HepG2 (cell line): Measurements from ENCODE around the gene CISD3. TPM values are rescaled to one million over a fixed set of nuclear protein-coding genes. Genes with fewer than 3 reads are reported as not detected.

Experiments
- ARNTL ChIP-seq: sonication (generic); formaldehyde crosslinking; IDR thresholded peaks from 2 replicates; pipeline ENCODE4 v1.4.0; 2020; ENCODE audit warnings: mild to moderate bottlenecking, missing genetic modification reagents
- BHLHE40 ChIP-seq: IDR thresholded peaks from 2 replicates; pipeline ENCODE4 v1.6.1; 2011; ENCODE audit warnings: low read length, improper control_type of control experiment
- GTF2F1 ChIP-seq: fragments of 150-350 bp; IDR thresholded peaks from 2 replicates; pipeline ENCODE4 v1.6.1; 2014; ENCODE audit warnings: low read length
- PRPF4 ChIP-seq: fragments of 200-400 bp; formaldehyde crosslinking; IDR thresholded peaks from 2 replicates; pipeline ENCODE4 v1.6.1; 2016; ENCODE audit warnings: low read length, low read depth; ENCODE audit not compliant: poor library complexity, severe bottlenecking
- REPIN1 ChIP-seq: sonication (generic); formaldehyde crosslinking; IDR thresholded peaks from 2 replicates; pipeline ENCODE4 v1.8.0; 2022; ENCODE audit warnings: missing genetic modification reagents, low read depth, mild to moderate bottlenecking, borderline replicate concordance
- SALL2 ChIP-seq: sonication (generic); formaldehyde crosslinking; IDR thresholded peaks from 2 replicates; pipeline ENCODE4 v1.8.1; 2023; ENCODE audit warnings: mild to moderate bottlenecking, missing genetic modification reagents, inconsistent platforms
- ZBTB21 ChIP-seq: sonication (generic); formaldehyde crosslinking; IDR thresholded peaks from 2 replicates; pipeline ENCODE4 v1.4.0; 2020; ENCODE audit warnings: missing genetic modification reagents
- ZBTB7A ChIP-seq: sonication (generic); formaldehyde crosslinking; IDR thresholded peaks from 2 replicates; pipeline ENCODE4 v1.8.0; 2022; ENCODE audit warnings: mild to moderate bottlenecking, missing genetic modification reagents
- ZFP90 ChIP-seq: sonication (generic); formaldehyde crosslinking; IDR thresholded peaks from 2 replicates; pipeline ENCODE4 v1.8.0; 2022; ENCODE audit warnings: missing genetic modification reagents, mild to moderate bottlenecking, inconsistent platforms, borderline replicate concordance
- ZNF337 ChIP-seq: sonication (generic); formaldehyde crosslinking; IDR thresholded peaks from 2 replicates; pipeline ENCODE4 v1.5.1; 2020; ENCODE audit warnings: missing genetic modification reagents, low read depth, mild to moderate bottlenecking, borderline replicate concordance
- ZNF33A ChIP-seq: sonication (generic); formaldehyde crosslinking; IDR thresholded peaks from 2 replicates; pipeline ENCODE4 v1.5.1; 2020; ENCODE audit warnings: missing genetic modification reagents, mild to moderate bottlenecking, moderate library complexity, borderline replicate concordance
- ZNF354B ChIP-seq: sonication (generic); formaldehyde crosslinking; IDR thresholded peaks from 2 replicates; pipeline ENCODE4 v1.8.0; 2022; ENCODE audit warnings: mild to moderate bottlenecking, missing genetic modification reagents
- ZNF431 ChIP-seq: sonication (generic); formaldehyde crosslinking; IDR thresholded peaks from 2 replicates; pipeline ENCODE4 v1.9.0; 2022; ENCODE audit warnings: missing genetic modification reagents, low read depth, mild to moderate bottlenecking, borderline replicate concordance
- ZNF44 ChIP-seq: sonication (generic); formaldehyde crosslinking; IDR thresholded peaks from 2 replicates; pipeline ENCODE4 v1.5.1; 2020; ENCODE audit warnings: mild to moderate bottlenecking, missing genetic modification reagents
- ZNF557 ChIP-seq: sonication (generic); formaldehyde crosslinking; IDR thresholded peaks from 2 replicates; pipeline ENCODE4 v1.4.0; 2020; ENCODE audit warnings: missing genetic modification reagents
- ZNF564 ChIP-seq: sonication (generic); formaldehyde crosslinking; IDR thresholded peaks from 2 replicates; pipeline ENCODE4 v1.8.1; 2023; ENCODE audit warnings: mild to moderate bottlenecking, missing genetic modification reagents
- ZNF615 ChIP-seq: sonication (generic); formaldehyde crosslinking; IDR thresholded peaks from 2 replicates; pipeline ENCODE4 v1.5.0; 2020; ENCODE audit warnings: mild to moderate bottlenecking, missing genetic modification reagents, borderline replicate concordance
- ZNF7 ChIP-seq: IDR thresholded peaks from 2 replicates; pipeline ENCODE4 v1.6.1; 2016; ENCODE audit warnings: missing biosample characterization, missing genetic modification reagents
- ZNF75D ChIP-seq: sonication (generic); formaldehyde crosslinking; IDR thresholded peaks from 2 replicates; pipeline ENCODE4 v1.8.1; 2023; ENCODE audit warnings: missing genetic modification reagents, mild to moderate bottlenecking, borderline replicate concordance
- polyA plus RNA-seq, 8 experiments: library from polyadenylated mRNA; depleted of rRNA in 3 of 8; stranded (reverse) in 7 of 8; unstranded in 1 of 8; fragments of >200 nt; fragmentation: Illumina TruSeq in 4 of 8; extraction: Trizol in 4 of 8; gene quantifications; 2 replicates each; pipeline versions ENCODE4 v1.2.1 to v1.2.3, GENCODE V29; 2011 to 2016; ENCODE audit warnings: low read depth in 4 of 8, missing spikeins in 1 of 8, mixed read lengths in 1 of 8; ENCODE audit not compliant: insufficient read depth in 1 of 8
- total RNA-seq, 5 experiments: library from RNA; depleted of rRNA; stranded (reverse); fragments of >200 nt; fragmentation: Illumina TruSeq; extraction: Trizol; gene quantifications; 2 replicates each; pipeline ENCODE4 v1.2.3, GENCODE V29; 2016; ENCODE audit warnings: low read depth in 1 of 5
- TF ChIP-seq, protein P1 (sequence below): sonication (generic); formaldehyde crosslinking; IDR thresholded peaks from 2 replicates; pipeline ENCODE4 v1.5.0; 2020; ENCODE audit warnings: mild to moderate bottlenecking, missing genetic modification reagents
- TF ChIP-seq, protein P2 (sequence below): sonication (generic); formaldehyde crosslinking; IDR thresholded peaks from 2 replicates; pipeline ENCODE4 v1.4.0; 2020; ENCODE audit warnings: missing genetic modification reagents
- TF ChIP-seq, protein P3 (sequence below): sonication (generic); formaldehyde crosslinking; IDR thresholded peaks from 2 replicates; pipeline ENCODE4 v1.5.0; 2020; ENCODE audit warnings: mild to moderate bottlenecking, missing genetic modification reagents
- TF ChIP-seq, protein P4 (sequence below): sonication (generic); formaldehyde crosslinking; IDR thresholded peaks from 2 replicates; pipeline ENCODE4 v1.4.0; 2020; ENCODE audit warnings: mild to moderate bottlenecking, missing genetic modification reagents
- TF ChIP-seq, protein P5 (sequence below): sonication (generic); formaldehyde crosslinking; IDR thresholded peaks from 2 replicates; pipeline ENCODE4 v1.4.0; 2020; ENCODE audit warnings: missing genetic modification reagents

The CISD3 gene
- total and polyA plus RNA-seq, 2 of the 13 experiments (the other 11 are each of a cell fraction or from before 2014, with no cell fraction given), result 30.0 to 34.1 TPM

DNA sequence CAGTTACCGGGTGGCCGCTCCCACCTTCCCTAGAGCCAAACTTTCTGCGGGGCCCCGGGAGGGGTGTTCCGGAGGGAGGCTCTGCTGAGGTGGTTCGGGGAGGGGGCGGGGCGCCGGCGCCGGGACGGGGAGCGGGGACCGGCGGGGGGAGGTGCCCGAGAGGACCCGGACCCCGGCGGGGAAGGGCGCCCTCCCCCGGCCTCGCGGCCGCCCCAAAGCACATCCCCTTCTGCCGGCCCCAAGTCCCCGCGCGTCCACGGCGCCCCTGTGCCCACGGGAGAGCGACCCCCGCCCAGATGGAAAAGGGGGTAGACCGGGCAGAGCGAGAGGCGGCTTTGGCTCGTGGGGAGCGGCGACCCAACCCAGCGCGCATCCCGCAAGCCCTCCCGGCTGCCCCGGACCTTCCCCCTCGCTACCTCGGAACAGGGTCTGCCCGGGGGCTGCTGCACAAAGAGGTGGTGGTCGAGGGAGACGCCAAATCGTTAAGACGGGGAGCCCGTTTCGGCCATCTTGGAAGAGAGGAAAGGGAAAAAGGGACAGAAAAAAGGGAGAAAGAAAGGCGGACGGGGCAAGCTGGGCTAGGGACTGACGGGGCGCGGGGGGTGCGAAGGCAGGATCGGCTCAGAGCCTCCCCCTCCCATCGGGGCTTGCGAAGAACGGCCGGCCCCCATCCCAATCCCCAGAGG lies 17.5 kb downstream of the CISD3 start (continued):
- TF ChIP-seq, protein P1, sequence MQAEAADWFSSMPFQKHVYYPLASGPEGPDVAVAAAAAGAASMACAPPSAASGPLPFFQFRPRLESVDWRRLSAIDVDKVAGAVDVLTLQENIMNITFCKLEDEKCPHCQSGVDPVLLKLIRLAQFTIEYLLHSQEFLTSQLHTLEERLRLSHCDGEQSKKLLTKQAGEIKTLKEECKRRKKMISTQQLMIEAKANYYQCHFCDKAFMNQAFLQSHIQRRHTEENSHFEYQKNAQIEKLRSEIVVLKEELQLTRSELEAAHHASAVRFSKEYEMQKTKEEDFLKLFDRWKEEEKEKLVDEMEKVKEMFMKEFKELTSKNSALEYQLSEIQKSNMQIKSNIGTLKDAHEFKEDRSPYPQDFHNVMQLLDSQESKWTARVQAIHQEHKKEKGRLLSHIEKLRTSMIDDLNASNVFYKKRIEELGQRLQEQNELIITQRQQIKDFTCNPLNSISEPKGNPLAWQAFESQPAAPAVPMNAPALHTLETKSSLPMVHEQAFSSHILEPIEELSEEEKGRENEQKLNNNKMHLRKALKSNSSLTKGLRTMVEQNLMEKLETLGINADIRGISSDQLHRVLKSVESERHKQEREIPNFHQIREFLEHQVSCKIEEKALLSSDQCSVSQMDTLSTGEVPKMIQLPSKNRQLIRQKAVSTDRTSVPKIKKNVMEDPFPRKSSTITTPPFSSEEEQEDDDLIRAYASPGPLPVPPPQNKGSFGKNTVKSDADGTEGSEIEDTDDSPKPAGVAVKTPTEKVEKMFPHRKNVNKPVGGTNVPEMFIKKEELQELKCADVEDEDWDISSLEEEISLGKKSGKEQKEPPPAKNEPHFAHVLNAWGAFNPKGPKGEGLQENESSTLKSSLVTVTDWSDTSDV (CRISPR knock-in tag), result no peak
- no peak for TF ChIP-seq BHLHE40
- TF ChIP-seq ZFP90 (CRISPR knock-in tag), result no peak
- TF ChIP-seq ZNF337 (CRISPR knock-in tag), result no peak
- TF ChIP-seq ZBTB7A (CRISPR knock-in tag), result peak; percentile 96
- TF ChIP-seq ZNF7 (CRISPR knock-in tag), result no peak
- peak; percentile 68; the same call in 1 of the 2 replicates for TF ChIP-seq ARNTL
- TF ChIP-seq ZNF44 (CRISPR knock-in tag), result 0 out of 2 replicates have a peak, but pooled peaks have one; percentile 66
- TF ChIP-seq ZNF354B (CRISPR knock-in tag), result no peak
- TF ChIP-seq ZNF615, result no peak
- TF ChIP-seq GTF2F1, result no peak
- TF ChIP-seq ZBTB21 (CRISPR knock-in tag), result no peak
- no peak for TF ChIP-seq ZNF557 (CRISPR knock-in tag)
- no peak for TF ChIP-seq PRPF4
- TF ChIP-seq, protein P2, sequence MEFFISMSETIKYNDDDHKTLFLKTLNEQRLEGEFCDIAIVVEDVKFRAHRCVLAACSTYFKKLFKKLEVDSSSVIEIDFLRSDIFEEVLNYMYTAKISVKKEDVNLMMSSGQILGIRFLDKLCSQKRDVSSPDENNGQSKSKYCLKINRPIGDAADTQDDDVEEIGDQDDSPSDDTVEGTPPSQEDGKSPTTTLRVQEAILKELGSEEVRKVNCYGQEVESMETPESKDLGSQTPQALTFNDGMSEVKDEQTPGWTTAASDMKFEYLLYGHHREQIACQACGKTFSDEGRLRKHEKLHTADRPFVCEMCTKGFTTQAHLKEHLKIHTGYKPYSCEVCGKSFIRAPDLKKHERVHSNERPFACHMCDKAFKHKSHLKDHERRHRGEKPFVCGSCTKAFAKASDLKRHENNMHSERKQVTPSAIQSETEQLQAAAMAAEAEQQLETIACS (CRISPR knock-in tag), result no peak
- TF ChIP-seq ZNF431 (CRISPR knock-in tag), result no peak
- no peak for TF ChIP-seq ZNF33A (CRISPR knock-in tag)
- TF ChIP-seq, protein P3, sequence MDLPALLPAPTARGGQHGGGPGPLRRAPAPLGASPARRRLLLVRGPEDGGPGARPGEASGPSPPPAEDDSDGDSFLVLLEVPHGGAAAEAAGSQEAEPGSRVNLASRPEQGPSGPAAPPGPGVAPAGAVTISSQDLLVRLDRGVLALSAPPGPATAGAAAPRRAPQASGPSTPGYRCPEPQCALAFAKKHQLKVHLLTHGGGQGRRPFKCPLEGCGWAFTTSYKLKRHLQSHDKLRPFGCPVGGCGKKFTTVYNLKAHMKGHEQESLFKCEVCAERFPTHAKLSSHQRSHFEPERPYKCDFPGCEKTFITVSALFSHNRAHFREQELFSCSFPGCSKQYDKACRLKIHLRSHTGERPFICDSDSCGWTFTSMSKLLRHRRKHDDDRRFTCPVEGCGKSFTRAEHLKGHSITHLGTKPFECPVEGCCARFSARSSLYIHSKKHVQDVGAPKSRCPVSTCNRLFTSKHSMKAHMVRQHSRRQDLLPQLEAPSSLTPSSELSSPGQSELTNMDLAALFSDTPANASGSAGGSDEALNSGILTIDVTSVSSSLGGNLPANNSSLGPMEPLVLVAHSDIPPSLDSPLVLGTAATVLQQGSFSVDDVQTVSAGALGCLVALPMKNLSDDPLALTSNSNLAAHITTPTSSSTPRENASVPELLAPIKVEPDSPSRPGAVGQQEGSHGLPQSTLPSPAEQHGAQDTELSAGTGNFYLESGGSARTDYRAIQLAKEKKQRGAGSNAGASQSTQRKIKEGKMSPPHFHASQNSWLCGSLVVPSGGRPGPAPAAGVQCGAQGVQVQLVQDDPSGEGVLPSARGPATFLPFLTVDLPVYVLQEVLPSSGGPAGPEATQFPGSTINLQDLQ (CRISPR knock-in tag), result no peak
- TF ChIP-seq SALL2 (CRISPR knock-in tag), result peak; percentile 7; the same call in 1 of the 2 replicates
- TF ChIP-seq ZNF75D (CRISPR knock-in tag), result no peak
- TF ChIP-seq REPIN1 (CRISPR knock-in tag), result no peak
- TF ChIP-seq ZNF564, result no peak
- TF ChIP-seq, protein P4, sequence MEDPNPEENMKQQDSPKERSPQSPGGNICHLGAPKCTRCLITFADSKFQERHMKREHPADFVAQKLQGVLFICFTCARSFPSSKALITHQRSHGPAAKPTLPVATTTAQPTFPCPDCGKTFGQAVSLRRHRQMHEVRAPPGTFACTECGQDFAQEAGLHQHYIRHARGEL (CRISPR knock-in tag), result no peak
- TF ChIP-seq, protein P5, sequence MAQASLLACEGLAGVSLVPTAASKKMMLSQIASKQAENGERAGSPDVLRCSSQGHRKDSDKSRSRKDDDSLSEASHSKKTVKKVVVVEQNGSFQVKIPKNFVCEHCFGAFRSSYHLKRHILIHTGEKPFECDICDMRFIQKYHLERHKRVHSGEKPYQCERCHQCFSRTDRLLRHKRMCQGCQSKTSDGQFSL (CRISPR knock-in tag), result no peak
